HG03460 (cell line): Measurements from ENCODE around the gene TSC2.
"Not testable (repeated sequence)": the region's sequence is repeated elsewhere in the genome, so short reads cannot be mapped to it uniquely, and the experiment has no call there.

Experiments
- ATAC-seq: cut with Tn5 transposase; IDR thresholded peaks from one replicate; pipeline ENCODE4 v1.9.1; 2021; ENCODE audit not compliant: unreplicated experiment

TSC2 gene

DNA sequence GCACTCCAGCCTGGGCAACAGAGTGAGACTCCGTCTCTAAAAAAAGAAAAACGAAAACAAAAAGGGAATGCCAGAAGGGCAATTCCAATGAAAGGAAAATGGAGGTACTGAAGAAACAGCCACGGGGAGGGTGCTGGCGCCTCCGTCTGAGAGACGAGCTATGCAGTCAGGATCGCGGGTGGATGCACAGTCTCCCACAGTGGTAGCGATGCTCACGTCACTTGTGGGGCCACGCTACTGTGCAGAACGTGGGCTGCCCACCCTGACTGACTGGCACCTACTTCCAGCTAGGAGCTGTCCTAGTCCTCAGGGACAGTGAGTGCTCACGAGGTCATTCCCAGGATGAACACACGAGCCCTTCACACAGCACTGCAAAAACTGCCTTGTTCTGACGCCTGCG lies 53.8 kb downstream of the TSC2 start:
- ATAC-seq, result not testable (repeated sequence)

GRCh38 chr16:2102471-2102870 lies 54.7 kb downstream of the TSC2 start:
- no peak for ATAC-seq

DNA sequence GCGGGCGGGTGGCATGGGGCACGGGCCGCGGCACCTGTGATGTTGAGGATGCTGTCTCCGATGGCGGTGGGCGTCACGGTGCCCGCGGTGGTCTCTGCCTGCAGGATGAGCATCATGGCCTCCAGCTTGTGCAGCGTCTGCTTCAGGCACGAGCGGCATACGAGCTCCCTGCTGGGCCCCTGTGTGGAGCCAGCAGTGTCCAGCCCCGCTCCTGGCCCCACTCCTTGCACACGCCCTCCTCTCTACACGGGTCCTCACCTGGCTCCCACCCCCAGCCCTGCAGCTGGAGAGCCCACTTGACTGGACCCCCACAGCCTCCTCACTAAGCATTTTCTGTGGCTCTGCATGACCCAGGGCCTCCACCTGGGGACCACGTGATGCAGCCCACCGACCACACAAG lies 56.7 kb downstream of the TSC2 start:
- ATAC-seq, result not testable (repeated sequence)

DNA sequence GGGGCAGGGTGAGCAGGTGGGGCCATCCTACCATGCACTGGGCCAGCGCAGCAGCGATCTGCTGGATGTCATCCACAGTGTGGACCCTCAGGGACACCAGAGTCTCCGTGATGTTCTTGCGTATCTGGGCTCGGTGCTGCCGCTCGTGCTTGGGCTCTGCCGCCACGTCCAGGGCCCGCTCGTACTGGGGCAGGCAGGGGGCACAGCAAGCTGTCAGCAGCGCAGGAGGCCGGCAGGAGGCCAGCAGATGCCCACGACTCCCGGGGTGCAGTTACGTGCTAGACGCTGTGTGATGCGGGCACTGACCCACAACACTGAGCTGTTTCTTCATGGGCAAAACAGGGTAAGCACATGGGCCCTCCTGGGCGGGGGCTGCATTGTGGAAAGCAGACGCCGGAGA lies 57.5 kb downstream of the TSC2 start:
- ATAC-seq, result not testable (repeated sequence)

DNA sequence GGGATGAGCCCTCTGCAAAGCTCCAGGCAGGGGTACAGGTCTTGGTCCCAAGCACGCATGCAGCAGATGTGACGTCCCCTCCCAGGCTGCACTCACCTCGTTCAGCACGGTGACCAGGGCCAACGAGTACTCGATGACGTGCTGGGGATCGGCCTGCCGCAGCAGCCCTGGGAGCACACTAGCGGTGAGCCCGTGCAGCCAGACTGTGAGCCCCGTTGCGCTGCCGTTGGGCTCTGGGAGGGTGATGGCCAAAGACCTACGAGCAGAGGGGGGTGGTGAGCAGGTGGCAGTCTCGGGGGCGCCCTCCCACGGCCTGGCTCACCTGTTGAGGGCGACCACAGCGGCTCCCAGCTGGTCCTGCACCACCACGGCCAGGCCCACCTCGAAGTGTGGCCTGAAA lies 58.0 kb downstream of the TSC2 start:
- not testable (repeated sequence) for ATAC-seq

- ATAC-seq, result not testable (repeated sequence)
These were observed 58.4 kb downstream of the TSC2 start for GRCh38 chr16:2106211-2106610.

DNA sequence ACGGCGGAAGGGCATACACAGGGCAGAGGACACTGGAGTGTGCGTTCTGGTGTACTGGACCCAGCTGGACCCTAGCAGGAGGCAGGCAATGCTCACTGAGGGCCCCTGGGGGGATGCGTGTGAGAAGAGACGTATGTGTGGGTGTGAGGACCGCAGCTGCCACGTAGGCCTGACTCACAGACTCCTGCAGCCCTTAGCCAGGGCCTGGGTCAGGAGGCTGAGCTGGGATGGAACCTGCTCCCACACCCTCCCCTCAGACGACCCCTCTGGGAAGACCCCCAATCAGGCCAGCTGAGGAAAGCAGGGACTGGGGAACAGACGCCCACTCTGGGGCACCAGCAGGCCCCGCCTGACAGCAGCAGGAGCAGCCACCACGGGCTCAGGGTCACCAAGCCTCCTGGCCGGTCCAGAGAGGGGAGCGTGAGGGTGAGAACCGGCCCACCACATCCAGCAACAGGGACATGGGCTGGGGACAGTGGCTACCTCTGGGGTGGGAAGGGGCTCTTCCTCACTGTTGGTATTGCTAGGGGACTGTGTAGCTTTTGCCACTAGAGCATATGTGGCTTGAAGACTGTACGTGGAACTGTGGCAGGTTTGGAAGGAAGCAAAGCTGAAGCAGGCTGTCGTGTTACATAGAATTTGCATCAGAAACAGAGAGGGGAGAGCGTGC lies 59.5 kb downstream of the TSC2 start:
- ATAC-seq, result not testable (repeated sequence)

DNA sequence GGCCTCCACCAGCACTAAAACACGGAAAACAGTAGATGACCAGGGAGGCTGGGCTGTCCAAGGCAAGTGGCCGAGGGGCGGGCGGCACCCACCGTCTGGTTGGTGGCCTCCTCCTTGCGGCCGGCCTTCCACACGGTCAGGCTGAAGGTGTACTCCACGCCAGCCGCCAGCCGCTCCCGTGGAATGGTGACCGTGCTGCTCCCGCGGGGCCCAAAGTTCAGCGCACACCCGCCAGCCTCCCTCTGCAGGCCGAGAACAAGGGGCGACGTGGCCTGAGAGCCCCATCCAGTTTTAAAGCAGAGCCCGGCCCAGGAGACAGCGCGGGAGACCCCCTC lies 60.0 kb downstream of the TSC2 start:
- ATAC-seq, result not testable (repeated sequence)

DNA sequence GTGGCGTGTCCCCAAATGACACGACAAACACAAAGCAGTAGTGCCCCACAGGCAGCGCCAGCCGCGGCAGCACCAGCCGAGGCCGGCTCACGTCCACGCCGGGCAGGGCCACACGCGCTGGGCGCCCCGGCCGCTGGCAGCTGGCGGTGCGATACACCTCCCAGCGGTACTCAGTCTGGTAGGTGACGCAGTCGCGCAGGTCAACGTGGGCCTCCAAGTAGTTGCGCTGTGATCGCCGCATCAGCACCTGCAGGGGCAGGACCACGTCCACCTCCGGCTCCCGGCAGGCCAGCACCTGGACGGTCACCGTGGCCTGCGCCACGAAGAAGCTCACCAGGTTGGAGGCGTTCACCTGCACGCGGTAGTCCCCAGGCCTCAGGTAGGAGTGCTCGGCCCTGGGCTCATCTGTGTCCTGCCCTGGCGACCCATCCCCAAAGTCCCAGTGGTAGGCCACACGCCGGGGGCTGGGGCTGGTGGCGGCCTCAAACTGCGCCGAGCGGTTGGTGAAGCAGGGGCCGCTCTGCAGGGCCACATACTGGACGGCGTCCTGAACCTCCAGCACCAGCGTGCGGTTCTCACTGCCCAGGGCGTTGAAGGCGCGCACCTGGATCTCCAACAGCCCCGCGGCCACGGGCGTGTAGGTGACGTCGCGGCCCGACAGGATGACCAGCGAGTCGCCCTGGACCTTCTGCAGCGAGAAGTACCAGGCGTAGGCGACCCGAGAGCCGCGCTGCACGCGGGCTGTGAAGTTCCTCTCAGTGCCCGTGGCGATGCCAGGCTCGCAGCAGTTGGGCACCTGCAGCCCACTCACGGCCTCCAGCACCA lies 60.9 kb downstream of the TSC2 start:
- not testable (repeated sequence) for ATAC-seq

DNA sequence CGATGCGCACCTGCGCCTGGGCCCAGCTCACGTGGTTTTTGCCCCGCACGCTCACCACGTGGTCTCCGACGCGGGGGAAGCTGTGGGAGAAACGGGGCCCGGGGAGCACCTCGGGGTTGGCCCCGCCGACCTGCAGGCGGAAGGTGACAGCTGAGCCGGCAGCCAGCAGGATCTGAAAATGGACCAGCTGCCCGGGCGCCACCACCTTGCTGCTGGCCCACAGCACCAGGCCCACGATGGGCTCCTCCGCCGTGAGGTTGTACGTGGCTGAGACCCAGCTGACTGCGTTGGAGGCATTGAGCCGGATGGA lies 61.4 kb downstream of the TSC2 start:
- ATAC-seq, result not testable (repeated sequence)

GRCh38 chr16:2109872-2110271 lies 62.1 kb downstream of the TSC2 start:
- ATAC-seq, result not testable (repeated sequence)

DNA sequence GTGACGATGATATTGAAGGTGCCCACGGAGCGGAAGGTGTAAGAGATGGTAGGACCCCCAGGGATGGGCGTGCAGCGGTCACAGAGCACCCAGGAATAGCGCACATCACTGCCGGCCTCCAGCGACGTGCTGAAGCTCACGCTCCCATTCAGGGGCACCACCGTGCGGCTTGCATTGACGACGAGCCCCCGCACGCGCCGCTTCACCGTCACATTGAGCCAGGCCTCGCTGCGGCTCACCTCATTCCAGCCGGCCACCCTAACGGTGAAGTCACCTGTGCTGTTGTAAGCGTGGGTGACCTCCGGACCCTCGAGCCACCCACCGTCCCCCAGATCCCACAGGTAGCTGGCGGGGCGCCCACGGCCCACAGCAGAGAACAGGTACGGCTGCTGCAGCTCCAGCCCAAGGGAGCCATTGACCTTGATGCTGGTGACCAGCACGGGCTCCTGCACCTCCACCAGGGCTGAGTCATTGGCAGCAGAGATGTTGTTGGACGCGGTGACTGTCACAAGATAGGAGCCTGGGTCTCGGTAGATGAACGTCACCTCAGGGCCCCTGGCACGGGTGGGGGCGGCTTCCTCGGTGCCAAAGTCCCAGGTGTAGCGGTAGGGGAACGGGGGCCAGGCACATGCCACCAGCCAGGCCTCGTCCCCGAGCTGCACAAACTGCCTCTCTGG lies 62.7 kb downstream of the TSC2 start:
- ATAC-seq, result not testable (repeated sequence)

DNA sequence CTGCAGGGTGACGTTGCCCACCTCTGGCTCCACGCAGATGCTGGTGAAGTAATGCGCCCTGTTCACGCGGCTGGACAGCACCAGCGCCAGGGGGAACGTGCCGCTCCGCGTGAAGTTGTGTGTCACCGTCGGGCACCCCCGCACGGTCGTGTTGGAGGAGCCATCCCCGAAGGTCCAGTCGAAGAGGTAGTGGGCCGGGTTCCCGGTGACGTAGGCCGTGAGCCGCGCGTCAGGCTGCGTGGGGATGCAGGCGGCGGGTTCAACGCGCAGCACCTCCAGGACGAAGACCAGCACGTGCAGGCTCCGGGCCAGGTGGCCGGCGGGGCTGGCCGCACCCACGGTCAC lies 63.2 kb downstream of the TSC2 start:
- ATAC-seq, result not testable (repeated sequence)

DNA sequence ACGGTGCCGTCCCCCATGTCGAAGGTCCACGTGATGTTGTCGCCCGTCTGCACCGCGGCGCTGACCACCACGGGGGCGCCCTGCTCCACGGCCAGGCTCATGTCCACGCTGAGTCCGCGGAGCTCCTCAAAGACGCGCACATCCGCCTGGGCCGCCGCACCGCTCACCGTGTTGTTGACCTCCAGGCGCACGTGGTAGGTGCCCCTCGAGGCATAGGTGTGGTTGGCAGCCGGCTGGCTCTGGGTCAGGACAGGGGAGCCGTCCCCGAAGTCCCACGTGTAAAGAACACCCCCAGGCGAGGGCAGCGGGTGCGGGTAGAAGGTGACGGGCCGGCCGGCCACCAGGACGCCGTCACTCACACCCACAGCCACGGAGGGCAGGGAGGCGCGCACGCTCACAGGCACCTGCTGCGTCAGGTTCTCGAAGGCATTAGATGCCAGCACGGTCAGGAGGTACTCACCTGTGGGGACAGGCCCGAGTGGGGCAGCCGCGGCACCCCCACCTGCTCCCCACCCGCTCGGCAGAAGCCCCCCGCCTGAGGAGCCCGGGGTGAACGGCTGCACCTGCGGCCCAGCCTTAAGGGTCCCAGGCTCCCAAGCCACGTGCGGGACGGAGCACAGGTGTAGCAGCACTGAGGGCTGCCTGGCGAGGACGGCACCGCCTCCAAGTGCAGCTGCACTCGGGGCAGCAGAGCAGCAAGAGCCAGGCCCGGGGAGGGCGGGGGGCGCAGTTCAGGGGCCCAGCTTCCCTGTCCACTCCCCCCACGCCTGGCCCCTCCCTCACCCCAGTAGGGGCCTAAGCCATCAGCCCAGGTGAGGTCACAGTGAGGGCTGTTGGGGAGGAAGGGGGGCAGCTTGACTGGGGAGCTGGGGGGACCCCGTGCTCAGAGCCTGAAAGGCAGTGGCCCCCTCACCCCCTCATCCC lies 63.9 kb downstream of the TSC2 start:
- not testable (repeated sequence) for ATAC-seq

DNA sequence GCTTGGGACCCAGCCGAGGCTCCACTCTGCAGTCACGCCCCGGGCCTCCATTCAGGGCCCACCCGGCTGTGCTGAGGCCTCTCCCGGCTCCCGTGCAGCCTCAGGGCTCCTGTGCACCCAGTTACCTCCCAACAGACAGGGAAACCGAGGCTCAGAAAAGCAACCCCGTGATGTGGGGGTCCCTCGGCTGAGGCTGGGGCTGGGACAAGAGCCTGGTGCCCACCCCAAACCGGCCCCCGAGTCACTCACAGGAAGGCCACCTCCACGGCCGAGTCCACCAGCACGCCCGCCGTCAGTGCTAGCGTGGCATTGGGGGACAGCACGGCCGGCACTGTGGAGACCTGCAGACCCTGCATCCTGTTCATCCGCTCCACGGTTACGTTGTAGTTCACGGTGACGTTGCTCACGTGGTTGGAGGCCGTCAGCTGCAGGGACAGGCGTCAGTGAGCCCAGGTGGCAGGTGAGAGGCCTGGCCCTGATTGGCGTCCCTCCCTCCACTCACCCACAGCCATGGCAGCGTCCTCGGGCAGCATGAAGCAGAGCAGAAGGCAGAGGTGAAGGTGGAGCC lies 64.8 kb downstream of the TSC2 start:
- ATAC-seq, result not testable (repeated sequence)

DNA sequence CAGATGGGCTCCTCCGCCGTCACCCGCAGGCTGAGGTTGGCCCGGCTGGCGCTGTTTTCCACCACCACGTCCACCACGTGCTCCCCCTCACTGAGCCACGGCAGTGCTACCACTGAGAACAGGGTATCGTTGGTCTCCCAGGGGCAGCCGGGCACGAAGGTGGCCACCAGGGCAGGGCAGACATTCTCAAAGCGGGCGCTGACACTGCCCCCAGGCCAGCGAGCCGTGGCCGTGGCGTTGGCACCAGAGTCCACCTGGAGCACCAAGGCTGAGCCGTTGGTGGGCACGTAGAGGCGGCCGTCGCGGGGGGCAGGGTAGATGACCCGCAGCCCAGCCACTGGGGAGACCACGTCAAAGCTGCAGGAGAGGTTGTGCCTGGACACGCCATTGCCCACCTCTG lies 66.4 kb downstream of the TSC2 start:
- ATAC-seq, result not testable (repeated sequence)

- ATAC-seq, result not testable (repeated sequence)
These were observed 67.3 kb downstream of the TSC2 start for GRCh38 chr16:2114885-2115590.

DNA sequence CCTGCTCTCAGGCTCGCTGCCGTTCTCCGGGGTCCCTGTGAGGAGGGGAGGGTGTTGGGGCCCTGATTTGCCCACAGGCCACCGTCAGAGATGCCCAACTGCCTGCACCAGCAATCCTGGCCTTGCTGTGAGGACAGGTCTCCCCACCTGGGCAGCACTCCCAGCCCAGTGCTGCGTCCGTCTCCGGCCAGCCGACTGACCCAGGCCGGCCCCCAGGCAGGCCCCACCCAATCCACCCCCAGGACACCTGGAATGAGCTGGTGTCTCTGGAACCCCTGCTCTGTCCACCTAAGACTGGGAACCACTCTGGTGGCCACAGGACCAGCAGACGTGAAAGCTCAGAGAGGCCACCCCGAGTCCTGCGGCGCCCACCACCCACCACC lies 67.8 kb downstream of the TSC2 start:
- no peak for ATAC-seq

GRCh38 chr16:2116428-2116827 lies 68.6 kb downstream of the TSC2 start:
- not testable (repeated sequence) for ATAC-seq

- ATAC-seq, result not testable (repeated sequence)
These were observed 69.6 kb downstream of the TSC2 start for GRCh38 chr16:2117341-2117740.
